PC-3 (cell line): Measurements from ENCODE around the gene THAP2.

Source experiments
- EZH2 ChIP-seq: fragments of 300-600 bp; sonication (generic); IDR thresholded peaks from one replicate; pipeline ENCODE4 v1.6.1; 2017; ENCODE audit warnings: antibody characterized with exemption, mild to moderate bottlenecking, low read length; ENCODE audit not compliant: unreplicated experiment
- EZH2phosphoT487 ChIP-seq: fragments of 300-600 bp; sonication (generic); IDR thresholded peaks from 2 replicates; pipeline ENCODE4 v1.6.1; 2018; ENCODE audit warnings: mild to moderate bottlenecking, antibody characterized with exemption, low read length, borderline replicate concordance
- TF ChIP-seq, protein P1 (sequence below): fragments of 300-600 bp; sonication (generic); conservative IDR thresholded peaks from 2 replicates; pipeline ENCODE4 v1.5.1; 2017; ENCODE audit warnings: antibody characterized with exemption, low read depth, mild to moderate bottlenecking, low read length

DNA sequence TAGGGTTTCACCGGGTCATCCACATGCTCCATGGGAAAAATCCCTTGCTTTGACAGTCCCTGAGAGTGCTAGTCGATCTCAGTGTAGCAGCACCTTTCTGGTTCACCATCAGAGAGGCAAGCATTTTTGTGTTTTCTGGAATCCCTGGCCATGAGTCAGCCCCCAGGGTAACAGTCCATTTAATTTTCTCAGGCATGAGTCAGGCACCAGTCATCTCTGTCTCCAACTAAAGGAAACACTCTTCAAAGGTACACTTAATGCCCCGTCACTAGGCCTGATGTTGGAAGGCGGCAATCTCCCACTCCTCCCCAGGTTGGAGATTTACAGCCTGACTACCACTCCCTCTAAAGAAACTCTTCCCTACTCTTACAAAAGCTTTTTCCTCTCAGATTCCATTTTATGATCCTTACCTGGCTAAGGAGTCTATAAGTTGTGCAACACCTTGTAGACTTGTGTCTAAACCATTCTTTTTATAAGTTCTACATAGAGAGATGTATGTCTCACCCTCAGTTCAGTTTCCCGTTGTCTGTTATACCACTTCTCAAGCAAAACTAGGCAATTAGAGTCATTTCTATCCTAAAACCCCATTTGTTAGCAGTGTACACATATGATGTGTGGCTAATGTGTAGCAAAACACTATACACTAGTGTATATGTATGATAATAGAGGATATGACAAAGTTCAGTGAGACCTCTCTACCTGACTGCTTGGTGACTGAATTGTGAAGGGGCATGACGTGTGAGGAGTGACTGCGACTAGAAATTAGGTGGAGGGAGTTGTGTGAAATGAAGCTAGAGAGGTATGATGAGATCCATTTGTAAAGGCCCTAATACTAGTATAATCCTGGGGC is 46.4 kb downstream of the THAP2 start:
- TF ChIP-seq, protein P1, sequence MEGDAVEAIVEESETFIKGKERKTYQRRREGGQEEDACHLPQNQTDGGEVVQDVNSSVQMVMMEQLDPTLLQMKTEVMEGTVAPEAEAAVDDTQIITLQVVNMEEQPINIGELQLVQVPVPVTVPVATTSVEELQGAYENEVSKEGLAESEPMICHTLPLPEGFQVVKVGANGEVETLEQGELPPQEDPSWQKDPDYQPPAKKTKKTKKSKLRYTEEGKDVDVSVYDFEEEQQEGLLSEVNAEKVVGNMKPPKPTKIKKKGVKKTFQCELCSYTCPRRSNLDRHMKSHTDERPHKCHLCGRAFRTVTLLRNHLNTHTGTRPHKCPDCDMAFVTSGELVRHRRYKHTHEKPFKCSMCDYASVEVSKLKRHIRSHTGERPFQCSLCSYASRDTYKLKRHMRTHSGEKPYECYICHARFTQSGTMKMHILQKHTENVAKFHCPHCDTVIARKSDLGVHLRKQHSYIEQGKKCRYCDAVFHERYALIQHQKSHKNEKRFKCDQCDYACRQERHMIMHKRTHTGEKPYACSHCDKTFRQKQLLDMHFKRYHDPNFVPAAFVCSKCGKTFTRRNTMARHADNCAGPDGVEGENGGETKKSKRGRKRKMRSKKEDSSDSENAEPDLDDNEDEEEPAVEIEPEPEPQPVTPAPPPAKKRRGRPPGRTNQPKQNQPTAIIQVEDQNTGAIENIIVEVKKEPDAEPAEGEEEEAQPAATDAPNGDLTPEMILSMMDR = no peak
- TF ChIP-seq EZH2 = no peak
- no peak for TF ChIP-seq EZH2phosphoT487
